IMR-90 (cell line): ENCODE data around the gene FRMD5. TPM values are rescaled to one million over a fixed set of nuclear protein-coding genes. Genes with fewer than 3 reads are reported as not detected.
A peak's percentile ranks its signal among the peaks of the same experiment; 100 is the strongest.

Source experiments
- ATAC-seq: fragments of 200-7000 bp; cut with Tn5 transposase; 2 replicates; pipeline ENCODE4 v1.9.1; 2020; ENCODE audit warnings: low read depth, mild to moderate bottlenecking, moderate library complexity
- BruUV-seq: library from RNA; stranded (reverse); fragments of 400-500 nt; replicated peaks from 2 replicates; lab custom pipeline; 2021; lab: Mats Ljungman, UMichigan
- CTCF ChIA-PET: fragments of 300-600 bp; formaldehyde crosslinking; extraction: SDS; loops from one replicate; lab custom pipeline; 2021; ENCODE audit warnings: antibody characterized with exemption; lab: Yijun Ruan, JAX
- POLR2A ChIA-PET: fragments of 300-600 bp; sonication (Branson Sonifier 250); formaldehyde crosslinking; loops from one replicate; lab custom pipeline; 2022; ENCODE audit warnings: antibody characterized with exemption; ENCODE audit not compliant: unreplicated experiment; lab: Charles Lee
- DNase-seq: peaks from one replicate; pipeline ENCODE4 v3.0.0; 2013
- H2AFZ ChIP-seq: replicated peaks from 2 replicates; pipeline ENCODE3; 2013; ENCODE audit warnings: low read length, mild to moderate bottlenecking; ENCODE audit not compliant: poor library complexity
- H2AK5ac ChIP-seq: 2 replicates; pipeline ENCODE4 v1.6.1; 2013; ENCODE audit warnings: low read depth, low read length, inconsistent platforms
- H2AK9ac ChIP-seq: replicated peaks from 2 replicates; pipeline ENCODE3; 2013; ENCODE audit warnings: mild to moderate bottlenecking, low read depth, low read length, moderate library complexity; ENCODE audit not compliant: poor library complexity
- H2BK120ac ChIP-seq: 2 replicates; pipeline ENCODE4 v1.6.1; 2013; ENCODE audit warnings: low read depth, low read length, inconsistent platforms
- H2BK15ac ChIP-seq: 3 replicates; pipeline ENCODE4 v1.6.1; 2013; ENCODE audit warnings: low read depth, low read length, inconsistent platforms
- H2BK20ac ChIP-seq: 2 replicates; pipeline ENCODE4 v1.6.1; 2013; ENCODE audit warnings: low read depth, mild to moderate bottlenecking, inconsistent platforms, low read length, moderate library complexity
- H2BK5ac ChIP-seq: 2 replicates; pipeline ENCODE4 v1.6.1; 2013; ENCODE audit warnings: mild to moderate bottlenecking, low read depth, low read length, inconsistent platforms; ENCODE audit not compliant: poor library complexity, severe bottlenecking
- H3K14ac ChIP-seq: replicated peaks from 2 replicates; pipeline ENCODE4 v1.6.1; 2013; ENCODE audit warnings: low read depth, low read length, inconsistent platforms
- H3K18ac ChIP-seq: 2 replicates; pipeline ENCODE4 v1.6.1; 2013; ENCODE audit warnings: low read depth, low read length, control low read depth
- H3K23ac ChIP-seq: 2 replicates; pipeline ENCODE4 v1.6.1; 2013; ENCODE audit warnings: low read depth, low read length, inconsistent platforms
- H3K27ac ChIP-seq: 2 replicates; pipeline ENCODE4 v1.5.1; 2013; ENCODE audit warnings: mild to moderate bottlenecking, control low read depth, low read length; ENCODE audit not compliant: insufficient read depth
- H3K27me3 ChIP-seq: 2 replicates; pipeline ENCODE4 v1.6.1; 2013; ENCODE audit warnings: low read length; ENCODE audit not compliant: control insufficient read depth, insufficient read depth
- H3K36me3 ChIP-seq: 2 replicates; pipeline ENCODE4 v1.6.1; 2013; ENCODE audit warnings: low read length, mixed read lengths; ENCODE audit not compliant: control insufficient read depth, insufficient read depth
- H3K4ac ChIP-seq: 2 replicates; pipeline ENCODE4 v1.6.1; 2013; ENCODE audit warnings: low read depth, low read length, inconsistent platforms
- H3K4me1 ChIP-seq: 2 replicates; pipeline ENCODE4 v1.6.1; 2013; ENCODE audit warnings: low read length, mixed read lengths; ENCODE audit not compliant: control insufficient read depth, insufficient read depth
- H3K4me2 ChIP-seq: 2 replicates; pipeline ENCODE4 v1.6.1; 2013; ENCODE audit warnings: low read depth, mild to moderate bottlenecking, control low read depth, low read length, moderate library complexity
- H3K4me3 ChIP-seq: 2 replicates; pipeline ENCODE4 v1.5.1; 2013; ENCODE audit warnings: low read depth, mild to moderate bottlenecking, control low read depth, low read length, moderate library complexity; ENCODE audit not compliant: insufficient read depth
- H3K56ac ChIP-seq: 2 replicates; pipeline ENCODE4 v1.6.1; 2013; ENCODE audit warnings: low read length, inconsistent platforms; ENCODE audit not compliant: insufficient read depth; ENCODE audit errors: extremely low read depth
- H3K79me1 ChIP-seq, 2 experiments: 2 replicates each; pipeline ENCODE4 v1.6.1; 2013; ENCODE audit warnings: low read length in 2 of 2, inconsistent platforms in 1 of 2, low read depth in 1 of 2
- H3K9ac ChIP-seq: 2 replicates; pipeline ENCODE4 v1.6.1; 2013; ENCODE audit warnings: low read depth, low read length, control low read depth
- H3K9me1 ChIP-seq: 2 replicates; pipeline ENCODE4 v1.6.1; 2013; ENCODE audit warnings: low read length, inconsistent platforms; ENCODE audit not compliant: insufficient read depth
- H3K9me3 ChIP-seq: 2 replicates; pipeline ENCODE4 v1.6.1; 2013; ENCODE audit warnings: low read length; ENCODE audit not compliant: control insufficient read depth, insufficient read depth
- H4K20me1 ChIP-seq: 2 replicates; pipeline ENCODE4 v1.6.1; 2013; ENCODE audit warnings: low read length, inconsistent platforms; ENCODE audit not compliant: insufficient read depth
- H4K5ac ChIP-seq: 2 replicates; pipeline ENCODE4 v1.6.1; 2013; ENCODE audit warnings: mild to moderate bottlenecking, low read depth, low read length, control low read depth
- H4K8ac ChIP-seq, 2 experiments: 2 replicates each; pipeline ENCODE4 v1.6.1; 2013; ENCODE audit warnings: low read depth in 2 of 2, low read length in 2 of 2, control low read depth in 1 of 2, inconsistent platforms in 1 of 2
- H4K91ac ChIP-seq: 2 replicates; pipeline ENCODE4 v1.6.1; 2013; ENCODE audit warnings: low read depth, low read length, inconsistent platforms; ENCODE audit not compliant: insufficient read depth
- BHLHE40 ChIP-seq: fragments of 150-350 bp; IDR thresholded peaks from 2 replicates; pipeline ENCODE4 v1.6.1; 2016; ENCODE audit warnings: mild to moderate bottlenecking, low read depth, low read length
- CEBPB ChIP-seq: IDR thresholded peaks from 2 replicates; pipeline ENCODE4 v1.6.1; 2012; ENCODE audit warnings: low read depth, low read length, improper control_type of control experiment
- CHD1 ChIP-seq: IDR thresholded peaks from 2 replicates; pipeline ENCODE4 v1.6.1; 2012; ENCODE audit warnings: low read depth, low read length, improper control_type of control experiment
- CTCF ChIP-seq: conservative IDR thresholded peaks from 2 replicates; pipeline ENCODE4 v1.5.1; 2012; ENCODE audit warnings: mild to moderate bottlenecking, low read depth, low read length, improper control_type of control experiment
- ELK1 ChIP-seq: fragments of 150-350 bp; IDR thresholded peaks from 2 replicates; pipeline ENCODE4 v1.6.1; 2016; ENCODE audit warnings: low read depth, mild to moderate bottlenecking, low read length, moderate library complexity, borderline replicate concordance
- FOS ChIP-seq: fragments of 150-350 bp; IDR thresholded peaks from 2 replicates; pipeline ENCODE4 v1.6.1; 2016; ENCODE audit warnings: low read depth, low read length
- MAFK ChIP-seq: IDR thresholded peaks from 2 replicates; pipeline ENCODE4 v1.6.1; 2012; ENCODE audit warnings: low read depth, low read length, improper control_type of control experiment
- MAZ ChIP-seq: IDR thresholded peaks from 2 replicates; pipeline ENCODE4 v1.6.1; 2012; ENCODE audit warnings: low read depth, mild to moderate bottlenecking, low read length, improper control_type of control experiment, moderate library complexity, borderline replicate concordance
- MXI1 ChIP-seq: IDR thresholded peaks from 2 replicates; pipeline ENCODE4 v1.6.1; 2012; ENCODE audit warnings: low read depth, mild to moderate bottlenecking, low read length, moderate library complexity, borderline replicate concordance
- NFE2L2 ChIP-seq: fragments of 150-350 bp; IDR thresholded peaks from 2 replicates; pipeline ENCODE4 v1.6.1; 2016; ENCODE audit warnings: low read depth, mild to moderate bottlenecking, low read length
- POLR2A ChIP-seq: IDR thresholded peaks from 2 replicates; pipeline ENCODE4 v1.6.1; 2012; ENCODE audit warnings: mild to moderate bottlenecking, low read depth, low read length
- RAD21 ChIP-seq: IDR thresholded peaks from 2 replicates; pipeline ENCODE4 v1.6.1; 2012; ENCODE audit warnings: low read length, improper control_type of control experiment
- RCOR1 ChIP-seq: IDR thresholded peaks from 2 replicates; pipeline ENCODE4 v1.6.1; 2012; ENCODE audit warnings: mild to moderate bottlenecking, low read length, improper control_type of control experiment; ENCODE audit not compliant: insufficient replicate concordance
- RFX5 ChIP-seq: IDR thresholded peaks from 2 replicates; pipeline ENCODE4 v1.8.0; 2012; ENCODE audit warnings: low read depth, mild to moderate bottlenecking, low read length, moderate library complexity
- SMC3 ChIP-seq: fragments of 150-350 bp; IDR thresholded peaks from 2 replicates; pipeline ENCODE4 v1.6.1; 2016; ENCODE audit warnings: low read depth, mild to moderate bottlenecking, antibody characterized with exemption, low read length, moderate library complexity
- USF2 ChIP-seq: fragments of 150-350 bp; IDR thresholded peaks from 2 replicates; pipeline ENCODE4 v1.6.1; 2017; ENCODE audit warnings: mild to moderate bottlenecking, antibody characterized with exemption, low read length, low read depth
- WGBS, 2 experiments: methylation state at CpG; one replicate each; pipeline versions ENCODE4 v1.1.5 to v1.1.7; 2013; ENCODE audit warnings: missing lambda C conversion rate in 2 of 2; ENCODE audit not compliant: insufficient read length in 1 of 2; ENCODE audit errors: extremely low coverage in 2 of 2; 5-methylcytosine and 5-hydroxymethylcytosine counted together
- dilution Hi-C: fragments of 300-500 bp; cut with HindIII; formaldehyde crosslinking; loops from one replicate; pipeline ENCODE4 v1.14.3; 2018; ENCODE audit warnings: low sequenced_read_pairs; ENCODE audit not compliant: unreplicated experiment
- in situ Hi-C: fragments of 300-500 bp; cut with MboI; formaldehyde crosslinking; loops from 3 replicates; pipeline ENCODE4 v1.14.3; 2019; ENCODE audit warnings: low sequenced_read_pairs, inconsistent platforms, mixed read lengths
- intact Hi-C: fragments of 100-400 bp; cut with micrococcal nuclease; formaldehyde crosslinking; loops from 2 replicates; pipeline ENCODE4 v1.10.0; 2022
- polyA plus RNA-seq, 3 experiments: library from polyadenylated mRNA; depleted of rRNA; stranded (reverse); fragments of >200 nt; gene quantifications; 2 replicates each; pipeline ENCODE4 v1.2.3, GENCODE V29; 2012; ENCODE audit warnings: low replicate concordance in 1 of 3
- total RNA-seq: library from RNA; depleted of rRNA; stranded (reverse); fragments of >200 nt; gene quantifications from 2 replicates; pipeline ENCODE4 v1.2.3, GENCODE V29; 2012

FRMD5 gene
- total and polyA plus RNA-seq, 2 of the 4 experiments (the other 2 are of a cell fraction) = 4.1 to 5.4 TPM

GRCh38 chr15:43931119-43931518 is 264.0 kb downstream of the FRMD5 start:
- CTCF ChIA-PET = interaction anchor here (0.5 kb wide), 1 partner anchor 55 kb away, joined by 3 read pairs; no protein-coding TSS in a partner anchor

More at GRCh38 chr15:43931119-43931518, 264.0 kb downstream of the FRMD5 start:
- Histone ChIP-seq H3K4me3 (no peak overlapping the region), H2BK120ac (no peak overlapping the region), H3K4ac (no peak overlapping the region), H3K9ac (no peak overlapping the region), H3K4me2 (no peak overlapping the region), H3K9me3 (no peaks in the 10 kb centered on the region), H3K79me1 (no peaks in the 10 kb centered on the region), H4K20me1 (no peaks in the 10 kb centered on the region), H3K27ac (no peak overlapping the region), H3K18ac (no peak overlapping the region), H3K56ac (no peak overlapping the region), H4K5ac (no peak overlapping the region), H3K4me1 (peaks cover 5% of the 10 kb centered on the region; the same call in 1 of the 2 replicates), H2BK20ac (no peak overlapping the region), H3K14ac (no peak overlapping the region), H2BK5ac (no peak overlapping the region), H3K27me3 (no peaks in the 10 kb centered on the region), H4K8ac (no peak overlapping the region), H3K23ac (no peak overlapping the region), H4K91ac (no peak overlapping the region), H2AFZ (no peak overlapping the region), H2BK15ac (no peak overlapping the region), H3K9me1 (peaks cover 15% of the 10 kb centered on the region; the same call in 1 of the 2 replicates), H3K36me3 (no peaks in the 10 kb centered on the region), H2AK5ac (no peak overlapping the region), H2AK9ac (no peak overlapping the region)
- WGBS, 2 experiments = 96% methylated on average over 2 of the region's 3 CpGs; no CpG with 5 or more reads in 1 of the 2 experiments
- in situ Hi-C loops (no loop called here), intact Hi-C loops (no loop called here), dilution Hi-C loops (no loop called here)
- peak; percentile 38 for DNase-seq
- TF ChIP-seq CTCF (no peak), ELK1 (no peak), NFE2L2 (no peak), RFX5 (no peak), USF2 (no peak), SMC3 (no peak), RCOR1 (no peak), MAFK (no peak), BHLHE40 (no peak), FOS (no peak), POLR2A (no peak), CEBPB (no peak), CHD1 (no peak), MXI1 (no peak), RAD21 (no peak), MAZ (no peak)
- BruUV-seq = no TSS peak
- ATAC-seq = no peak
- POLR2A ChIA-PET = no interaction called here
